Measurements from ENCODE around the gene SNX25.

The SNX25 gene

DNA sequence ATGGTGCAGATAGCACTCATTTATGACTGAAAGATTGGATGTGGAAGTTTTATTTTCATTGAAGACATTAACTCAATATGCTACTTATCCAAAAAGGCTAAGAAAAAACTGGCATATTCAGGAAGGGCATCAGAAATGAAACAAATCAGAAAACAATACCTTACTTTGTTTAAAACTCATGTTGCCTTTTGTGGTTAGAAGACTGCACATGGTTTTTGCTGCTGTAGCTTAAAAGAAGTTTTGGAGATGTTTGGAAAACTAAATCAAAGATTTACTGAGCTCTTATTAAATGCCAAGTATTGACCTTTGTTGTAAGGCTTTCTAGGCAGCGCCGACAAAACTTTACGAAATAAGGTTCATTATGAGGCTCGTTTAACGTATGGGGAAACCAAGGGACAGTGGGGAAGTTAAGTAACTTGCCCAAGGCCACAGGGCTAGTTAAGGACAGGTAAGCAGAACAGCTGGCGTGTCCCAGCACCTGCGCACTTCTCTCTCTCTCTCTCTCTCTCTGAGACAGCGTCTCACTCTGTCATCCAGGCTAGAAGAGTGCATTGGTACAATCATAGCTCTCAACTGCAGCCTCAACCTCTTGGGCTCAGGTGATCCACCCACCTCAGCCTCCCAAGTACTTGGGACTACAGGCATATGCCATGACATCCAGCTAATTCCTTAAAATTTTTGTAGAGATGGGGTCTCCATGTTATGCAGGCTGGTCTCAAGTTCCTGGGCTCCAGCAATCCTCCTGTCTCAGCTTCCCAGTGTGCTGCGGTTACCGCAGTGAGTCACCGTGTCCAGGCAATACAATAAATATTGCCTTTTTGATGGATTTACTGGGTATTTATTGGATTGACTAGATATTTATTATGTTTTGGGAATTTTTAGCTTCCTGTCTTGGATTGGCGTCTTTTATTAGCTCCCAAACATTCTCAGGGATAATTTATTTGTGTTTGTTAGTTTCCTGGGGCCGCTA is 170.2 kb downstream of the SNX25 start:
- DNase-seq (ENCODE audit: low read depth in 2 of 2): no peak

DNA sequence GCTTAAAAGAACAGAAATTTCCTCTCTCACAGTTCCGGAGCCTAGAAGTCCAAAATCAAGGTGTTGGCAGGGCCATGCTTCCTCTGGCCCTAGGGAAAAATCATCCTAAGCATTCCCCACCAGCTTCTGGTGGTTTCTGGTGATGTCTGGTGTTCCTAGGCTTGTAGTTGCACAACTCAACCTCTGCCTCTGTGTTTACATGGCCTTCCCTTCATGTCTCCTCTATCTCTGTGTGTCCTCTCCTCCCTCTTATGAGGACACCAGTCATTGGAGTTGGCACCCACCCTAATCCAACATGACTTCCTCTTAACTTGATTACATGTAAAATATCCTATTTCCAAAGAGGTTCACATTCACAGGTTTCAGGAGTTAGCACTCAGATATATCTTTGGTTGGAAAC is 170.9 kb downstream of the SNX25 start:
- DNase-seq (ENCODE audit: low read depth in 2 of 2): no peak

DNA sequence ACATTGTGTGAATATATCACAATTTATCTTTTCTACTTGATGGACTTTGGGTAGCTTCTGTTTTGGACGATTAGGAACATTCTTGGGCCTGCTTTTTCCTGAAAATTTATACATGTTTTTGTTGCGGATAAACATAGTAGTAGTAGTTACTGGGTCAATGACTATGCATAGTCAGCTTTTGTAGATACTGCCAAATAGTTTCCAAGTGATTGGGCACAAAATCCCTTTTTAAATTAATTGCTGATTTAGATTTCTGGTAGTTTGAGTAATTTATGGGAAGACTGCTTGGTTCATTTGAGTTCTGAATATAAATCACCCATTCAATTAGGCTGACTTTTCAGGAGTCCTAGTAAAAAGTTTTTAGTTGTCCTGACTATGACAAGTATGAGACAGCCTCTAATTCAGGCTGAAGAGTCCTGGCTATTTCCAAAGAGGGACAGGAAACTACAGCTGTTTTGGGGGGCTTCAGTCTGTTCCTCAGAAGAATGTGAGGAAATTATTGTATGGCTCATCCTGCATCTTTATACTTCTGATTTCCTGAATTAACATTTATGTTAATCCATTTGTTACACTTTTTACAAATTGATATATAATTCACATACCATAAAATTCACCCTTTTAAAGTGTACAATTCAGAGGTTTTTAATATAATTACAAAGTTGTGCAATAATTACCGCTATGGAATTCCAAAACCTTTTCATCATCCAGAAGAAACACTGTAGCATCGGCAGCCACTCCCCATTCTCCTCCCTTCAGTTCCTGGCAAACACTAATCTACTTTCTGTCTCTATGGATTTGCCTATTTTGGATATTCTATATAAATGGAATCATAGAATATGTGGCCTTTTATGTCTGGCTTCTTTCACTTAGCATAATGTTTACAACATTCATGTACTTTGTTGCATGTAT is 172.1 kb downstream of the SNX25 start:
- DNase-seq (ENCODE audit: low read depth in 2 of 2): no peak

DNA sequence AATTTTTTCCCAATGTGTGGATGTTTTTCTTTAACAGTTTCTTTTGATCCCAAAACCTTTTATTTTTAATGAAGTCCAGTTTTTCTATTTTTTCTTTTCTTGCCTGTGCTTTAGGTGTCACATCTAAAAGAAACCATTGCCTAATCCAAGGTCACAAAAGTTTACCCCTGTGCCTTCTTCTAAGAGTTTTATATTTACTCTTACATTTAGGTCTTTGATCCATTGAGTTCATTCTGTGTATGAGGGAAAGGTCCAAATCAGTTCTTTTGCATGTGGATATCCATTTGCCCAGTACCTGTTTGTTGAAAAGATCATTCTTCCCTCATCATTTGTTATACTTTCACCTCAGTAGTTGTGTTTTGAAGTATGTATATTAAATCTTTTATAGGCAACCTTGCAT is 173.4 kb downstream of the SNX25 start:
- no peak for DNase-seq (ENCODE audit: low read depth in 2 of 2)

DNA sequence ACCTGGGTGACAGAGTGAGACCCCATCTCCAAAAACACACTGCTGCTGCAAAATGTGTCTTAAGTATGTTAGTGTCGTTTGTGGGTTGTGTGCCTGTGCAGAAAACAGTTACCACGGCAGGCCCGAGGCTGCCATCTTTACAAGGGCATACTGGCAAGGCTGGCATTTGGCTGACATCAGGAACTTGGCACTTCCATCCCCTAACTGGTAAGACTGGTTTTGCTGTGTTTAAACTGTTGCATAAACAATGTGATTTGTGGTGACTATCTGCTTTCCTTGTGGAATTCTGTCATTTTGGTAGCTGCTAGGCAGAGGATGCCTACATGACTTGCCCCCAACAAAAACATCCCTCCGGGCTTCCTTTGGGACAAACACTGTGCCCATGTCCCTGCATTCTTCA is 174.1 kb downstream of the SNX25 start:
- DNase-seq (ENCODE audit: low read depth in 2 of 2): no peak

DNA sequence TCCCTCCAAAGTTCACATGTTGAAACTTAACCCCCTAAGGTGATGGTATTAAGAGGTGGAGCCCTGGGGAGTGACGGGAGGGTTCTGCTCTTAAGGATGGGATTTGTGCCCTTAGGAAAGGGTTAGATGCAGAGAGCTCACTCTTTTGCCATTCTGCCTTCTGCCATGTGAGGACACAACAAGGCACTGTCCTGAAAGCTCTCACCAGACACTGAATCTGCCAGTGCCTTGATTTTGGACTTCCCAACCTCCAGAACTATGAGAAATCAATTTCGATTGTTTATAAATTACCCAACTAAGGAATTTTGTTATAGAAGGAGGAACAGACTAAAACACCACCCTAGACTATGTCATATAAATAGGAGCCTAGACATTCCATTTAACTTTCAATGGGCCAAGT is 174.7 kb downstream of the SNX25 start:
- no peak for DNase-seq (ENCODE audit: low read depth in 2 of 2)

DNA sequence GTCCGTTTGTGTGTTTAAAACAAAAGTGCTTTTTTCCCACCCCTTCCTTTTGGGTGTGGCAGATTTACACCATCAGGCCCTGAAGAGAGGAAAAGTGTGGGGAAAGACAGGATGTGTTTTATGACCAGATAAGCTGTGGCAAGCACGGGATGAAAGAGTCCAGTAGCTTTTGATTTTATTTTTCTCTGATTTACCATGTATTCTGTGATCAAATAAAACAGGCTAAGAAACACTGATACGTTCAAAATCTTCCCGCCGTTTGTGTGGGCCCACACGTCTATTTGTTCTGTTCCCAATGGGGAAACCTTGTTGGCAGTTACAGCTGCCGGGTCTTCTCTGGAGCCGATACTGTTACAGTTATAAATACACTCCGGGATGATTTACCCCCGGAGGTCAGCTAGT is 175.5 kb downstream of the SNX25 start:
- DNase-seq (ENCODE audit: low read depth in 2 of 2): no peak

DNA sequence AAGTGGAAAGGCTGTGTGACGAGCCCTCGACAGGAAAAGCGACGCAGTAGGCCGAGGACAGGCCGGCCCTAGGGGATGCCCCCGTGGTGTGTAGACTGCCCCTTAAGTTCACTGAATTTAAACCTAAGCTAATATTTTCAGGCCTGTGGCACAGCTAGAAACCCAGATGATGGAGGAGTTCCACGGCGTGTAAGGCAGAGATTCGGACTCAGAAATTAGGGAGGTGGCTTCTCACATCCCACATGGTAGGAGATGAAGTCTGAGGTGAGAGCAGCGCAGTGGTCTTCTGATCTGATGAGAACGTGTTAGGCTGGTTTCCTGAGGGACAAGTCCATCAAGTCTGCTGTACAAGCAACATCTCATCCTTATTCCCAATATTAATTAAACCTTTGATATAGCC is 178.6 kb downstream of the SNX25 start:
- DNase-seq (ENCODE audit: low read depth in 2 of 2): no peak

DNA sequence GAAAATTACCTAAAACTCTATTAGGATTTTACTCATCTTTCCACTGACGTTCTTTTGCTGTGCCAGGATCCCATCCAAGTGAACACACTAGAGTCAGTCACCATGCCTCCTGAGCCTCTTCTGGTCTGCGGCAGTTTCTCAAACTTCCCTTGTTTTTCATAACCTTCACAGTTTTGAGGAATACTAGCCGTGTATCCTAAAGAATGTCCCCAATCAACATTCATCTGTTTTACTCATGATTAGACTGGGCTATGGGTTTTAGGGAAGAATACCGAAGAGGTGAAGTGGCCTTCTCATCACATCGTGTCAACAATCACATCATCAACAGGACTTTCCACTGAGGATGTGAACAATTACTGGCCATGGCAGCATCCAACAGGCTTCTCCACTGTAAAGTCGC is 181.5 kb downstream of the SNX25 start:
- no peak for DNase-seq (ENCODE audit: low read depth in 2 of 2)

DNA sequence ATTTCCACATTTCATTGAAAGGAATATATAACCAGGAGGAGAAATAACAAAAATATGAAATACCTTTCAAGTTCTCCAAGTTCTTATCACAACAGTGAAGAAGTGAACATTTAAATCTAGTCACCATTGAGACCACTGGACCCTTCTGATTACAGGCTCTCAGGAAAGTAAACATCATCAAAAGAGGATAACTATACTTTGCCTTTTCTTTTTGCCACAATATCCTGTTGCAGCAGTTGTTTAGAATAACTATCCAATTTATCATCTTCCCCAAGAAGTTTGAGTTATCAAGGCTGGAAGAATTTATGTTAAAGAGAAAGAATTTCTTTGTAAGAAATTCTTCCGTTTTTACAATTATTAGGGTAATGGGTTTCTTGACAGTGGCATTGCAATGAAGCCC is 182.8 kb downstream of the SNX25 start:
- no peak for DNase-seq (ENCODE audit: low read depth in 2 of 2)

DNA sequence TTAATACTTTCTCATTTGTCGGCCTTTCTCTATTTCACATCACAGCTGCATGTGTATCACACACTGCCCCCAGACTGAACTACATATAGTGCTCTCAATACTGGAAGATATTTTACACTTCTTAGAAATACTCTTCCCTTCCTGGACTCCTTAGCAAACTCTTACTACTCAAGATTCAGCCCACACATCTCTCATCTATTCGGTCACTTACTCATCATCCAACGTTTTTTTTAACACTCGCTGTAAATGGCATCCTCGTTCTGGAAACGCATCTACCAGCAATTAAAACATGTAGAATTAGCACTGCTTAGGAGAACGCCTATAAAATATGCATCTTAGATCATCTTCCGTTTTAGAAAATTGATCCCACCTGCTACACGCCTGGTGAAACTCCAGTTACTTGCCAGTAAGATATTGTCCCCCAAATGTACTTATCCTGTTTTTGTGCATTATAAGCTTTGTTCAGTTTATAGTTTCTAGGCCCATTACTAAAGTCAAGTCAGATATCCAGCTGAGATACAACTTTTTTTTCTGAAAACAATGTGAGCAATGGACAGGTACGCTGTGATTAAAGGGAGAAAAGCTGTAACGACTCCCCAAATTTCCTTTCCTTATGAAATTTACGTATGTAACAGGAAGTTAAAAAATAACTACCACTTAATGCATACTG is 185.3 kb downstream of the SNX25 start:
- no peak for DNase-seq (ENCODE audit: low read depth in 2 of 2)

DNA sequence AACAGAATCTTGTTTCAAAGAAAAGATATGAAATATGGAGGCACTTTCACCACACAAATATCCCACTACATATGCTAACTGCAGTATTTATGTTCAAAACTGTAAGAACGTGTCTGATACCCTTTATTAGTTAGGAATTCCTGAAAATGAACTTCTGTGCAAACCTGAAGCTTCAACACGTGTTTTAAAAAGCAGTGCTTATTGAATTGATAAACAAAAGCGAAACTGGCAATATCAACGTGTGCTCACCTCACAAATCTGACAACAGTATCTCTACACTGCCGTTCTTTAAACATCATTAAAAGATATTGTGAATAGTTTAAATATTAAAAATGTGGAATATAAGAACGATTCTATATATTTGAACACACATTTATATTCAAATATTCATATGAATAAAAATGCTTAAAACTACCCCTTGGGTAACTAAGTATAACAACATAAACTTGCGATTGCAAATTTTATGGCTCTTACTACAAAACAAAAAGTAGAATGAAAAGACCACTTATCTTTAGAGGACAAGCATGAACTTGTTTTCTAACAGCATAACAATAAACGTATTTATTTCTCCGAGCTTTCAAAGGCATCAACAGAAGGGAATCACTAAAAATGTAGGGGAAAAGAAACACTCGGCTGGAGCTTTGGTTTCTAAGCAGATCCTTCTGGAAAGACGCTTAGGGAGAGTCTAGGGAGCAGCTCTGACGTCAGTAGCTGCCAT is 186.0 kb downstream of the SNX25 start, which contains the start of gene LRP2BP:
LRP2BP (minus strand) TSS at position 687 of the 718 bp plus-strand sequence. CDS start 17,738 bp downstream, outside the sequence.
- DNase-seq (ENCODE audit: low read depth in 2 of 2): no peak

DNA sequence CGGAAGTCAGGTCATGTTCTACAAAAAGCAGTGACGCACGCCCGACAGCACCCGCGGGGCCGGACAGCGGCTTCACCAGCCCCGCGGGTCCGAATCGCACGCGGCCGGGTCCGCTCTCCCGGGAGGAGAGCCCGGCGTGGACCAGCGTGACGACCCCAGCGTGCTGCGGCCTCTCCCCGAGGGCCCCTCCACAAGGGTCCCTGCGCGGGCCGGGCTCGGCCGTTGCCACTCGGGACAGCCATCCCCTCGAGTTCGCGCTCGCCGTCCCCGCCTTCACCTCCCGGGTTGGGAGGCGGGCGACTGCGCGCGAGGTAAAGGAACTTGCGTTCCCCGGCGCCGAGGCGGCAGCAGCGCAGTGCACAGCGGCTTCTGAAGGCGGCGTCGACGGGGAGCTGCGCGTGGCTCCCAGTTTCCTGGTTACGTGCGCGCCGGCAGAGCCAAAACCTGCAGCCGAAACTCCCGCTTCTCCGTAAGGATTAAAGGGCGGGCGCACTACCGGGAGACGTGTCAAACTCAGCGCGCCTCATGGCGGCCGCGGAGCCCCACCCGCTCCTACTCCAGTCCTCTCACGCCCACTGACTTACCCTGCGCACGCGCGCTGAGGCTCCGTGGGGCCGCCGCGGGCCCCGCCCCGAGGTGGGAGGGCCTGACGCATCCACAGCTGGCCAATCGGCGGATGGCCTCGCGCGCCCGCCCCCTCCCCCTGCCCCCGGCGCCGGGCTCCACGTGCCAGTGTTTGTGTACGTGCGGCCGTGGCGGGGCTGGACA is 186.7 kb downstream of the SNX25 start:
- peak; percentile 92 to 97 for DNase-seq (ENCODE audit: low read depth in 2 of 2)

DNA sequence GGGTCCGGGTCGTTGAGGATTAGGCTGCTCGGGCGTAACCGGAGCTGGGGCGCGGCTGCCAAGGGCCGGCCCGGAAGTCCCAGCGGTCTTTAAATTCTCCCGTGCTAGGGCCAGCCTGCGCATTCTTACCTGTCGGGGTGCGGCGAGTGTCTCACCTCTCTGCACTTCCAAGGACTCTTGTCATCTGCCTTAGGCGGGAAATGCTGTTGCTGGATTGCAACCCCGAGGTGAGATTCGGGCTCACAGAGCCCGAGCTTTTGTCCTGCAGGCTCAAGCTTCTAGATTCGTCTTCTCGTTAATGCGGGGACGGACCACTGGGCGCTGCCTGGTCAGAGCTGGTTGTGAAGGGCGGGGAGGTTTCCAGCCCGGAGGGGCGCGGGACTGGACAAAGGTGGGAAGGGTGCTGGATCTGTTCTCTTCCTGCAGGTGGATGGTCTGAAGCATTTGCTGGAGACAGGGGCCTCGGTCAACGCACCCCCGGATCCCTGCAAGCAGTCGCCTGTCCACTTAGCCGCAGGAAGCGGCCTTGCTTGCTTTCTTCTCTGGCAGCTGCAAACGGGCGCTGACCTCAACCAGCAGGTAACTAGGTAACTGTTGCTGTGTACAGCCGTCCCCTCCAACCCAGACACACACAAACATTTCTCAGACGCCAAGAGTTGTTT is 187.5 kb downstream of the SNX25 start, which contains the start of gene ANKRD37:
ANKRD37 (plus strand) TSS at position 118 of the 662 bp plus-strand sequence; CDS start at position 201, 83 bp downstream.
- DNase-seq (ENCODE audit: low read depth in 2 of 2): no peak

DNA sequence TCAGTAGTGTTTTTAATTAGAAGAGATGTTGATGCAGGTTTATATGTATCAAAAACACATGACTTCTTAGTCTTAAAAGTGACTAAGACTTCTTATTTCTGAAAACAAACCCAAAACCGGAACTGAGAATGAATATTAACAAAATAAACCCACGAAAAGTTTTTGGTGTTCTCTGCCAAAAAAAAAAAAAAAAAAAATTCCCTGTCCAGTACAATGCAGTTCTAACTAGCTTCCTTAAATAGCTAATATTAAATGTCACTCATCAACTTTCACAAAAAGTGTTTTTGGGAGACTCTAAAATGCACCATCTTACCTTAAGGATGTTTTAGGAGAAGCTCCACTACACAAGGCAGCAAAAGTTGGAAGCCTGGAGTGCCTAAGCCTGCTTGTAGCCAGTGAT is 189.2 kb downstream of the SNX25 start:
- DNase-seq (ENCODE audit: low read depth in 2 of 2): no peak

DNA sequence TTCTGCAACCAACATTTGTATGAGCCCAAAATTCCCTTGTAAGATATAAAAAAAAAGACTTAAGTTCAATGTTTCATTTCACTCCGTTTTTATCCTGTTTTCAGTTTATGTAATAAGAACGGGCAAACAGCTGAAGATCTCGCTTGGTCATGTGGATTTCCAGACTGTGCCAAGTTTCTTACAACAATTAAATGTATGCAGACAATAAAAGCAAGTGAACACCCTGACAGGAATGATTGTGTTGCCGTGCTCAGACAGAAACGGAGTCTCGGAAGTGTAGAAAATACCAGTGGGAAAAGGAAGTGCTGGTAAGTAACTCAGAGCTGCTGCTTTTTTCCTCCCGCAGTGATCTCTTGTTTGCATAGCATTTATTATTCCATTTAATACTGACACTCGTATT is 190.1 kb downstream of the SNX25 start:
- no peak for DNase-seq (ENCODE audit: low read depth in 2 of 2)

DNA sequence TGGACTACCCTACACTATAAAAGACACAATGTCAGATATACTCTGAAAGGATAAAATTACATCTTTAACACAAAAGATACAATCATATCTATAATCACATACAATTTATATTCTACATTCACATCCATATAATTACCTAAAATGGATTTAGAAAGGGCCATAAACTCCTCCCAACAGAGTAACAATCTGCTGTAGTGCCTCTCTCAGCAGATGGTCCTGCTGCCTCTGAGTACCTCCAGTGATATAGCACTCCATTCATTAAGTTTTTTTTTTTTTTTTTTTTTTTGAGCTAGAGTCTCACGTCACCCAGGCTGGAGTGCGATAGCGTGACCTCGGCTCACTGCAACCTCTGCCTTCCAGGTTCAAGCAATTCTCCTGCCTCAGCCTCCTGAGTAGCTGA is 194.6 kb downstream of the SNX25 start:
- no peak for DNase-seq (ENCODE audit: low read depth in 2 of 2)

DNA sequence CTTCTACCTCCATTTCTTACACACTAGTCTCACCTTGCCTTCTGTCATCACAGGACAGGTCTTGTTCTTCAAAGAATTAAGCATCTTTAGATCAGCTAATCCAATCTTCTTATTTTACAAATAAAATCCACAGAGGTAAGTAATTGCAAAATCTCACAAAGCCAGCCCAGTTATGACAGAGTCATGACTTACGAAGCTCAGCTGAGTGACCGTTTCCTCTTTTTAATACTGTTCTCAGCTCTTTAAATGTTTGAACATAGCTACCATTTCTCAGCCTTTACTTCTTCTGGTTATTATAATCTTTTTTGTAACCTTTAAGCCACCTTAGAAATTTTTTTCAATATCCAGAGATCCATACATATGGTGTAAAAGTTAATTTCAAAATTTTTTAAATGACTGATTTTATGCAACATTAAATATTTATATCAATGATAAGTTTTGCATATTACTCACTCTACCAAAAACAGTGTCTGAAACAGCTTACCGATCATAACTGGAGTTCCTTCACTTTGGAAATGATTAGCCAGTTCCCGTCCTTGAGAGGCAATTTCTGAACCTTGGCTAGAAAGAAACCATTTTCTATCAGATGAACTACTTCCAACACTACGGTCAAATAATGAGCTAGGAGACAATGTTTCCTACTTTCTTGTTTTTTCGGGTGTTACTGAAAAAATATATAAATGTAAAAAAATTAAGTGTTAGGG is 196.1 kb downstream of the SNX25 start:
- no peak for DNase-seq (ENCODE audit: low read depth in 2 of 2)

DNA sequence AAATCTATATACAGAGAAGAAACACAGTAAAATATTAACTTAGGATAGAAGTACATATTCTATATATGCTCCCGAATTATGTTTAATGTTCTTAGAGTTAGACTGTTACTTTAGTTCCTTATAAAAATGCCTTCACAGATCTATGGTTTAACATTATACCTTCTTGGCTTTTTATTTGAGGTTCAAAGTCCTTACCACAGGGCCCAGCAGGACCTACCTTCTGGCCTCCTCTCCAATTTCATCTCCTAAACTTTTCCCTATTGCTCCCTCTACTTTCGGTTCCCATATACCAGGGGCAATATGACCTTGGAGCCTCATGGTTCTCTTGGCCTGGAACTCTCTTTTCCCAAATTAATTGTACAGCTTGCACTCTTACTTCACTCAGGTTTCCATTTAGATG is 199.0 kb downstream of the SNX25 start:
- DNase-seq (ENCODE audit: low read depth in 2 of 2): no peak
